GM21515 (cell line): ENCODE data around the gene FAF1.

ENCODE experiments used
- ATAC-seq: cut with Tn5 transposase; IDR thresholded peaks from one replicate; pipeline ENCODE4 v1.9.1; 2021; ENCODE audit not compliant: unreplicated experiment

The FAF1 gene

GRCh38 chr1:50454911-50455310 lies 505.2 kb downstream of the FAF1 start:
- ATAC-seq, result no peak

GRCh38 chr1:50453266-50453665 lies 506.8 kb downstream of the FAF1 start:
- no peak for ATAC-seq

- no peak for ATAC-seq
Measured at GRCh38 chr1:50452700-50453099, 507.4 kb downstream of the FAF1 start.

- ATAC-seq, result no peak
Measured at GRCh38 chr1:50450861-50451653, 509.0 kb downstream of the FAF1 start.

GRCh38 chr1:50447961-50448360 lies 512.1 kb downstream of the FAF1 start:
- no peak for ATAC-seq

- ATAC-seq, result no peak
Measured at GRCh38 chr1:50441183-50441582, 518.9 kb downstream of the FAF1 start.

- ATAC-seq, result no peak
Measured at GRCh38 chr1:50438945-50439344, 521.1 kb downstream of the FAF1 start.

GRCh38 chr1:50436489-50436888 lies 523.6 kb downstream of the FAF1 start:
- ATAC-seq, result no peak

GRCh38 chr1:50430010-50430405 lies 530.1 kb downstream of the FAF1 start:
- no peak for ATAC-seq

GRCh38 chr1:50427818-50428779 lies 532.0 kb downstream of the FAF1 start:
- ATAC-seq, result no peak

GRCh38 chr1:50427086-50427817 lies 532.8 kb downstream of the FAF1 start:
- ATAC-seq, result no peak

- no peak for ATAC-seq
Measured at GRCh38 chr1:50426702-50427085, 533.4 kb downstream of the FAF1 start.

- ATAC-seq, result no peak
Measured at GRCh38 chr1:50426108-50426700, 533.9 kb downstream of the FAF1 start.

GRCh38 chr1:50425376-50426107 lies 534.5 kb downstream of the FAF1 start:
- ATAC-seq, result no peak

- no peak for ATAC-seq
Measured at GRCh38 chr1:50424884-50425375, 535.1 kb downstream of the FAF1 start.

GRCh38 chr1:50424045-50424883 lies 535.8 kb downstream of the FAF1 start:
- ATAC-seq, result no peak

GRCh38 chr1:50423670-50424000 lies 536.4 kb downstream of the FAF1 start:
- no peak for ATAC-seq

- no peak for ATAC-seq
Measured at GRCh38 chr1:50422946-50423669, 537.0 kb downstream of the FAF1 start, which contains the start of gene DMRTA2. DMRTA2 (minus strand) TSS chr1:50423443; CDS start chr1:50421536, 1,907 bp downstream.

GRCh38 chr1:50422675-50422945 lies 537.5 kb downstream of the FAF1 start:
- no peak for ATAC-seq
